ENCODE results near the gene DISP3. TPM values are rescaled to one million over a fixed set of nuclear protein-coding genes. Genes with fewer than 3 reads are reported as not detected.

DISP3 gene
- polyA plus RNA-seq, 1 of the 3 experiments (the other 2 are of a cell fraction): 0.08 TPM

DNA sequence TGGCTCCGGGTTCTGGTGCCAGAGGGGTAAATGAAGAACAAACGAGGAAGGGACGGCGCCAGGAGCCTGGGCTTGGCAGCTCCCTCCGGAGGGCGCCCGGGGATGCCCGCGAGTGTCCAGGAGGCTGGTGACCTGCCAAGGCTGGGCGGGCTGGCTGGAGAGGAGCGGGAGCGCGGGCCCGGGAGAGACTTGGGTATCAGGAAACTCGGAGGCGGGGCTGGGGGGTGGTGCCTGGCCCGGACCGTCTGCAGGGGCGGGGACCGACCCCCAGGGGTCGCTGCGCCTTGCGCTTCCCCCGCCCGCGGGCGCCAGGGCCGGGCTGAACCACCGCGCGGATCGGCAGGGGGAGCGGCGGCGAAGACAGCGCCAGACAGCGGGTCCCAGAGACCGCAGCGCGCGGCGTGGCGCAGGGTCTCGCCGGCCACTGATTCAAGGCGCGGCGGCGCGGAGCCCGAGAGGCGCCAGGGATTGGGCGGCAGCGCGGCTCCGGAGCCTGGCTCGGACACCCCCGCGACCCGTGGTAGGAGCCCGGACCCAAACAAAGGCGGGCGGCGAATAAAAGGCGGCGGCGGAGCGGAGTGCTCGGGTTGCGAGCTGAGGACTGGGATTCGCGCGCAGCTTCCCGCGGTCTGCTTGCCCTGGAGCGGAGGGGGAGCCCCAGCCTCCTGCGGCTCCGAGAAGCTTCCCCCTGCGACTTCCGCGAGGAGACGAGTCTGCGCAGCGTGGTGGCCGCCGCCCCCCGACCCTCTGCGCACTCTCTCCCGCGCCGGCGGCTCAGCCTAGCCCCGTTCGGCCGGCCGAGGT lies at the start of gene DISP3 (continued):
- TF ChIP-seq, protein P1, sequence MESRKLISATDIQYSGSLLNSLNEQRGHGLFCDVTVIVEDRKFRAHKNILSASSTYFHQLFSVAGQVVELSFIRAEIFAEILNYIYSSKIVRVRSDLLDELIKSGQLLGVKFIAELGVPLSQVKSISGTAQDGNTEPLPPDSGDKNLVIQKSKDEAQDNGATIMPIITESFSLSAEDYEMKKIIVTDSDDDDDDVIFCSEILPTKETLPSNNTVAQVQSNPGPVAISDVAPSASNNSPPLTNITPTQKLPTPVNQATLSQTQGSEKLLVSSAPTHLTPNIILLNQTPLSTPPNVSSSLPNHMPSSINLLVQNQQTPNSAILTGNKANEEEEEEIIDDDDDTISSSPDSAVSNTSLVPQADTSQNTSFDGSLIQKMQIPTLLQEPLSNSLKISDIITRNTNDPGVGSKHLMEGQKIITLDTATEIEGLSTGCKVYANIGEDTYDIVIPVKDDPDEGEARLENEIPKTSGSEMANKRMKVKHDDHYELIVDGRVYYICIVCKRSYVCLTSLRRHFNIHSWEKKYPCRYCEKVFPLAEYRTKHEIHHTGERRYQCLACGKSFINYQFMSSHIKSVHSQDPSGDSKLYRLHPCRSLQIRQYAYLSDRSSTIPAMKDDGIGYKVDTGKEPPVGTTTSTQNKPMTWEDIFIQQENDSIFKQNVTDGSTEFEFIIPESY (IDR thresholded peaks at IDR 0.05; ENCODE audit: borderline replicate concordance, low read depth): no peak
- TF ChIP-seq, protein P2, sequence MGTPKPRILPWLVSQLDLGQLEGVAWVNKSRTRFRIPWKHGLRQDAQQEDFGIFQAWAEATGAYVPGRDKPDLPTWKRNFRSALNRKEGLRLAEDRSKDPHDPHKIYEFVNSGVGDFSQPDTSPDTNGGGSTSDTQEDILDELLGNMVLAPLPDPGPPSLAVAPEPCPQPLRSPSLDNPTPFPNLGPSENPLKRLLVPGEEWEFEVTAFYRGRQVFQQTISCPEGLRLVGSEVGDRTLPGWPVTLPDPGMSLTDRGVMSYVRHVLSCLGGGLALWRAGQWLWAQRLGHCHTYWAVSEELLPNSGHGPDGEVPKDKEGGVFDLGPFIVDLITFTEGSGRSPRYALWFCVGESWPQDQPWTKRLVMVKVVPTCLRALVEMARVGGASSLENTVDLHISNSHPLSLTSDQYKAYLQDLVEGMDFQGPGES (IDR thresholded peaks at IDR 0.05; ENCODE audit: low read depth, low read length): no peak
- TF ChIP-seq CHD2 (IDR thresholded peaks at IDR 0.05; ENCODE audit: low read length, partially characterized antibody) (no peak), EZH2phosphoT487 (IDR thresholded peaks at IDR 0.05; ENCODE audit: borderline replicate concordance, low read depth) (no peak), RXRA (IDR thresholded peaks at IDR 0.05; ENCODE audit: borderline replicate concordance, low read depth) (no peak), YY1 (IDR thresholded peaks at IDR 0.05; ENCODE audit: low read depth) (no peak), JUND (IDR thresholded peaks at IDR 0.05) (no peak), MXI1 (IDR thresholded peaks at IDR 0.05; ENCODE audit: low read depth, low read length) (no peak)
- TF ChIP-seq, protein P3, sequence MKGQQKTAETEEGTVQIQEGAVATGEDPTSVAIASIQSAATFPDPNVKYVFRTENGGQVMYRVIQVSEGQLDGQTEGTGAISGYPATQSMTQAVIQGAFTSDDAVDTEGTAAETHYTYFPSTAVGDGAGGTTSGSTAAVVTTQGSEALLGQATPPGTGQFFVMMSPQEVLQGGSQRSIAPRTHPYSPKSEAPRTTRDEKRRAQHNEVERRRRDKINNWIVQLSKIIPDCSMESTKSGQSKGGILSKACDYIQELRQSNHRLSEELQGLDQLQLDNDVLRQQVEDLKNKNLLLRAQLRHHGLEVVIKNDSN (IDR thresholded peaks at IDR 0.05; ENCODE audit: borderline replicate concordance, low read depth): no peak
- TF ChIP-seq, protein P4, sequence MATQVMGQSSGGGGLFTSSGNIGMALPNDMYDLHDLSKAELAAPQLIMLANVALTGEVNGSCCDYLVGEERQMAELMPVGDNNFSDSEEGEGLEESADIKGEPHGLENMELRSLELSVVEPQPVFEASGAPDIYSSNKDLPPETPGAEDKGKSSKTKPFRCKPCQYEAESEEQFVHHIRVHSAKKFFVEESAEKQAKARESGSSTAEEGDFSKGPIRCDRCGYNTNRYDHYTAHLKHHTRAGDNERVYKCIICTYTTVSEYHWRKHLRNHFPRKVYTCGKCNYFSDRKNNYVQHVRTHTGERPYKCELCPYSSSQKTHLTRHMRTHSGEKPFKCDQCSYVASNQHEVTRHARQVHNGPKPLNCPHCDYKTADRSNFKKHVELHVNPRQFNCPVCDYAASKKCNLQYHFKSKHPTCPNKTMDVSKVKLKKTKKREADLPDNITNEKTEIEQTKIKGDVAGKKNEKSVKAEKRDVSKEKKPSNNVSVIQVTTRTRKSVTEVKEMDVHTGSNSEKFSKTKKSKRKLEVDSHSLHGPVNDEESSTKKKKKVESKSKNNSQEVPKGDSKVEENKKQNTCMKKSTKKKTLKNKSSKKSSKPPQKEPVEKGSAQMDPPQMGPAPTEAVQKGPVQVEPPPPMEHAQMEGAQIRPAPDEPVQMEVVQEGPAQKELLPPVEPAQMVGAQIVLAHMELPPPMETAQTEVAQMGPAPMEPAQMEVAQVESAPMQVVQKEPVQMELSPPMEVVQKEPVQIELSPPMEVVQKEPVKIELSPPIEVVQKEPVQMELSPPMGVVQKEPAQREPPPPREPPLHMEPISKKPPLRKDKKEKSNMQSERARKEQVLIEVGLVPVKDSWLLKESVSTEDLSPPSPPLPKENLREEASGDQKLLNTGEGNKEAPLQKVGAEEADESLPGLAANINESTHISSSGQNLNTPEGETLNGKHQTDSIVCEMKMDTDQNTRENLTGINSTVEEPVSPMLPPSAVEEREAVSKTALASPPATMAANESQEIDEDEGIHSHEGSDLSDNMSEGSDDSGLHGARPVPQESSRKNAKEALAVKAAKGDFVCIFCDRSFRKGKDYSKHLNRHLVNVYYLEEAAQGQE (IDR thresholded peaks at IDR 0.05; ENCODE audit: low read depth, low read length): no peak; the same call in 1 of the 2 replicates

DNA sequence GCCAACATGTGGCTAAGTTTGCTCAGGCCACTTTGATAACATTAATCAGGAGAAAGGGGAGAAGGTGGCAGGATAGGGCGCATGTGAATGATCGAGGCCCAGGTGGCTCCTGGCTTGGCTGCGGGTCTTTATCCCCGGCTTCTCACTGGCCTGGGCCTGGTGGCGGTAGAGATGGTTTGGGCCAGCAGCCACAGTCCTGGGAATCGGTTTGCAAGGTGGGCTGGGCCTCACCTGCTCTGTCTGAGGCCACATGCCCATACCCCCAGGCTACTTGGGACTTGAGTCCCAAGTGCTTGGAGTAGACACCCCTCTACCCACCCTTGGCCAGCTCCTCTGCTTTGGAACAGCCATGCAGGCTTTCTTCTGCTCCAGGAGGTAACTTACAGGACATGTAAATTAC lies 49.7 kb upstream of the DISP3 start:
- H3K9me3 ChIP-seq: no peaks in the 10 kb centered on the region
- DNase-seq: no peak
- 70% methylated on average over 4 of the region's 6 CpGs for WGBS (ENCODE audit: low lambda C conversion rate)

More for the DNA sequence above, 49.7 kb upstream of the DISP3 start:
- H3K4me3 ChIP-seq (ENCODE audit: low read depth in 2 of 2, low read length in 1 of 2): no peak overlapping the region
- no peaks in the 10 kb centered on the region for H3K9me2 ChIP-seq
- H2AFZ ChIP-seq (ENCODE audit: low read depth): no peak overlapping the region
- ChIA-PET CTCF (interaction anchor here (1.0 to 1.4 kb wide), 3 partner anchors 11 to 49 kb away, joined by 3 to 5 read pairs (median 3); no protein-coding TSS in a partner anchor), POLR2A (no interaction called here)
- H3K79me2 ChIP-seq (ENCODE audit: insufficient read depth): no peaks in the 10 kb centered on the region
- H3K9ac ChIP-seq: no peak overlapping the region
- no peaks in the 10 kb centered on the region for H4K20me1 ChIP-seq (ENCODE audit: insufficient read depth)
- no peak overlapping the region for H3K27ac ChIP-seq (ENCODE audit: low read depth in 2 of 2, low read length in 1 of 2)
- H3K4me1 ChIP-seq (ENCODE audit: control insufficient read depth in 1 of 2, insufficient read depth in 2 of 2, low read depth in 1 of 2, low read length in 1 of 2): peaks cover 0 to 6% of the 10 kb centered on the region in 2 experiments; a peak in 1 of 4 replicates
- H3K4me2 ChIP-seq: no peak overlapping the region
- no peaks in the 10 kb centered on the region for H3F3A ChIP-seq (replicated peaks; ENCODE audit: insufficient read depth)
- H3K27me3 ChIP-seq (ENCODE audit: insufficient read depth): no peaks in the 10 kb centered on the region
- H3K36me3 ChIP-seq (replicated peaks in 1 of 2; ENCODE audit: control insufficient read depth in 1 of 2, insufficient read depth in 2 of 2, low read length in 1 of 2): no peaks in the 10 kb centered on the region
- TF ChIP-seq, protein P5, sequence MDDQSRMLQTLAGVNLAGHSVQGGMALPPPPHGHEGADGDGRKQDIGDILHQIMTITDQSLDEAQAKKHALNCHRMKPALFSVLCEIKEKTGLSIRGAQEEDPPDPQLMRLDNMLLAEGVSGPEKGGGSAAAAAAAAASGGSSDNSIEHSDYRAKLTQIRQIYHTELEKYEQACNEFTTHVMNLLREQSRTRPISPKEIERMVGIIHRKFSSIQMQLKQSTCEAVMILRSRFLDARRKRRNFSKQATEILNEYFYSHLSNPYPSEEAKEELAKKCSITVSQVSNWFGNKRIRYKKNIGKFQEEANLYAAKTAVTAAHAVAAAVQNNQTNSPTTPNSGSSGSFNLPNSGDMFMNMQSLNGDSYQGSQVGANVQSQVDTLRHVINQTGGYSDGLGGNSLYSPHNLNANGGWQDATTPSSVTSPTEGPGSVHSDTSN (IDR thresholded peaks at IDR 0.05): no peak
- TF ChIP-seq RFX5 (IDR thresholded peaks at IDR 0.05; ENCODE audit: low read length) (no peak), RXRA (IDR thresholded peaks at IDR 0.05; ENCODE audit: borderline replicate concordance, low read depth) (no peak), FOXJ3 (CRISPR knock-in tag; IDR thresholded peaks at IDR 0.05) (no peak), MXI1 (IDR thresholded peaks at IDR 0.05; ENCODE audit: low read depth, low read length) (no peak), POLR2AphosphoS5 (IDR thresholded peaks at IDR 0.05; ENCODE audit: low read depth, low read length) (no peak)
- TF ChIP-seq, protein P2 (IDR thresholded peaks at IDR 0.05; ENCODE audit: low read depth, low read length): no peak
- TF ChIP-seq, protein P6, sequence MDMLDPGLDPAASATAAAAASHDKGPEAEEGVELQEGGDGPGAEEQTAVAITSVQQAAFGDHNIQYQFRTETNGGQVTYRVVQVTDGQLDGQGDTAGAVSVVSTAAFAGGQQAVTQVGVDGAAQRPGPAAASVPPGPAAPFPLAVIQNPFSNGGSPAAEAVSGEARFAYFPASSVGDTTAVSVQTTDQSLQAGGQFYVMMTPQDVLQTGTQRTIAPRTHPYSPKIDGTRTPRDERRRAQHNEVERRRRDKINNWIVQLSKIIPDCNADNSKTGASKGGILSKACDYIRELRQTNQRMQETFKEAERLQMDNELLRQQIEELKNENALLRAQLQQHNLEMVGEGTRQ (IDR thresholded peaks at IDR 0.05; ENCODE audit: borderline replicate concordance, low read depth, low read length): no peak
